ENCODE results near the gene MAPK8.

- TF ChIP-seq NFIC (IDR thresholded peaks at IDR 0.05; ENCODE audit: borderline replicate concordance) (no peak), CTCF (IDR thresholded peaks at IDR 0.05) (no peak), POLR2AphosphoS5 (IDR thresholded peaks at IDR 0.05; ENCODE audit: low read depth, low read length) (no peak), FOXJ3 (CRISPR knock-in tag; IDR thresholded peaks at IDR 0.05) (no peak), TAF1 (IDR thresholded peaks at IDR 0.05; ENCODE audit: borderline replicate concordance, low read depth, low read length) (no peak), SMC3 (IDR thresholded peaks at IDR 0.05; ENCODE audit: low read depth, low read length) (no peak), CHD2 (IDR thresholded peaks at IDR 0.05; ENCODE audit: low read length, partially characterized antibody) (no peak), YY1 (IDR thresholded peaks at IDR 0.05; ENCODE audit: low read depth) (no peak), TCF12 (IDR thresholded peaks at IDR 0.05) (no peak), REST (IDR thresholded peaks at IDR 0.05; ENCODE audit: low read depth, low read length) (no peak), RAD21 (IDR thresholded peaks at IDR 0.05; ENCODE audit: low read length) (no peak), EP300 (IDR thresholded peaks at IDR 0.05; ENCODE audit: borderline replicate concordance in 1 of 2, low read depth in 1 of 2, low read length in 1 of 2) (no peak)
Observed at GRCh38 chr10:48482207-48482606, 175.7 kb downstream of the MAPK8 start.
